Heart left ventricle (tissue), 16 donors: ENCODE data around the gene ECEL1. TPM values are rescaled to one million over a fixed set of nuclear protein-coding genes. Genes with fewer than 3 reads are reported as not detected.

Experiments used
- ATAC-seq, 4 donors: fragments of 200-7000 bp; cut with Tn5 transposase; one replicate each; pipeline ENCODE4 v1.9.1; 2020 to 2022; ENCODE audit warnings: moderate library complexity in 4 of 4, mild to moderate bottlenecking in 3 of 4, moderate number of reproducible peaks in 1 of 4
- DNase-seq, 5 donors: peaks; one replicate each; pipeline ENCODE4 v3.0.0-alpha.2; 2020
- H3K27ac ChIP-seq, 12 donors: fragments of 200-600 bp; sonication (generic) in 4 of 12; one replicate each; pipeline versions ENCODE4 v1.5.0 to v1.8.0; 2016 to 2022; ENCODE audit warnings: mild to moderate bottlenecking in 2 of 12
- H3K27me3 ChIP-seq, 9 donors: fragments of 200-600 bp; sonication (generic) in 2 of 9; one replicate each; pipeline versions ENCODE4 v1.5.1 to v1.8.0; 2016 to 2022; ENCODE audit warnings: mild to moderate bottlenecking in 3 of 9
- H3K36me3 ChIP-seq, 9 donors: fragments of 200-600 bp; sonication (generic) in 2 of 9; one replicate each; pipeline versions ENCODE4 v1.5.0 to v1.8.0; 2018 to 2022; ENCODE audit warnings: mild to moderate bottlenecking in 2 of 9
- H3K4me1 ChIP-seq, 12 donors: fragments of 200-600 bp; sonication (generic) in 4 of 12; one replicate each; pipeline versions ENCODE4 v1.5.0 to v1.8.0; 2016 to 2022; ENCODE audit warnings: mild to moderate bottlenecking in 3 of 12
- H3K4me3 ChIP-seq, 12 donors: fragments of 200-600 bp; sonication (generic) in 4 of 12; one replicate each; pipeline versions ENCODE4 v1.5.0 to v1.8.0; 2017 to 2022; ENCODE audit warnings: mild to moderate bottlenecking in 9 of 12, moderate library complexity in 4 of 12
- H3K9me3 ChIP-seq, 12 donors: fragments of 200-600 bp; sonication (generic) in 4 of 12; one replicate each; pipeline versions ENCODE4 v1.5.0 to v1.8.0; 2016 to 2022; ENCODE audit warnings: mild to moderate bottlenecking in 1 of 12
- CTCF ChIP-seq, 12 donors: fragments of 200-600 bp; sonication (generic) in 4 of 12; IDR thresholded peaks; one replicate each; pipeline versions ENCODE4 v1.5.0 to v1.8.0; 2018 to 2022; ENCODE audit warnings: antibody characterized with exemption in 12 of 12, mild to moderate bottlenecking in 5 of 12
- POLR2A ChIP-seq, 2 donors: fragments of 450-650 bp; IDR thresholded peaks; one replicate each; pipeline ENCODE4 v1.6.1; 2017; ENCODE audit warnings: antibody characterized with exemption in 2 of 2, mild to moderate bottlenecking in 2 of 2, moderate library complexity in 2 of 2
- WGBS, 4 donors: extraction: QIAGEN DNeasy Blood & Tissue Kit in 2 of 4; methylation state at CpG; one replicate each; pipeline versions ENCODE4 v1.1.5 to v1.1.7; 2013 to 2018; 5-methylcytosine and 5-hydroxymethylcytosine counted together
- intact Hi-C, 10 donors: fragments of 100-400 bp; cut with DNase I; formaldehyde crosslinking; loops; one replicate each; pipeline versions ENCODE4 v1.11.1 to v1.14.2; 2022
- polyA plus RNA-seq, 2 donors: library from polyadenylated mRNA; stranded (reverse); fragments of 200-250 nt; gene quantifications; one replicate each; pipeline ENCODE4 v1.2.3, GENCODE V29; 2013
- total RNA-seq, 9 donors: library from RNA; depleted of rRNA in 2 of 9; stranded (reverse); fragments of >200 nt in 2 of 9; fragmentation: NEBNext Ultra II Directional in 3 of 9; extraction: Animal tissue kit (Norgen Biotek cat#: 25700) in 3 of 9; gene quantifications; one replicate each; pipeline versions ENCODE4 v1.1.0 to v1.2.4, GENCODE V29; 2016 to 2023
- donor health status: ischemic (EF 13 %, LVEDD 7.1; RV severe dilation, severe dysfunction).
- donor health status: healthy with polysubstance abuse.
- donor health status: DM: no; HTN: yes; CAD: no.
- donor health status: DM: no; HTN: no; CAD: no.
- donor health status: ischemic (EF 25% LVEDD 6.9; RV normal size, moderate dysfunction).
- donor health status: ischemic (EF 25% LVEDD 5.7; RV mildly dilated, moderate dysfunction).
- donor health status: healthy.
- donor health status: DM: yes; HTN: yes; CAD: no.
- donor health status: ischemic (EF 35%, LVEDD 5.7; RV mildly dilated, moderate dysfunction).
- donor health status: nonischemic (EF 11% LVEDD 7.7; RV severe dilation, severe dysfunction).
- donor health status: DM: yes; HTN: yes; CAD: no.
- donor health status: PGD.
- donor health status: ischemic (EF 29% LVEDD 5.4; RV normal size, mild dysfunction).
- donor health status: nonischemic (EF 23%, LVEDD 6.1; RV moderate dilation, normal function).

ECEL1 gene
- total and polyA plus RNA-seq, 11 donors: 0.20 to 1.4 (median 0.32) TPM; not detected in 3

- Histone ChIP-seq H3K36me3 (no peaks in the 10 kb centered on the region), H3K4me3 (no peak overlapping the region), H3K27ac (no peak overlapping the region), H3K9me3 (no peaks in the 10 kb centered on the region), H3K27me3 (peaks cover 0 to 6% (median 0%) of the 10 kb centered on the region in 9 donors), H3K4me1 (peaks cover 0 to 4% (median 0%) of the 10 kb centered on the region in 12 donors)
- ATAC-seq: no peak
- TF ChIP-seq POLR2A (IDR thresholded peaks at IDR 0.05): no peak
- TF ChIP-seq CTCF (IDR thresholded peaks at IDR 0.05): no peak
- DNase-seq: peak in 2 of 5 donors; percentile 8 to 40
- WGBS, 4 donors: 85 to 93% (median 86%) methylated on average over 12 to 15 of the region's 15 CpGs
- intact Hi-C loops: loop anchor here in 7 of 10 donors (2.0 to 10.0 kb wide), 6 partner anchors 92 to 534 kb away; no protein-coding TSS in a partner anchor
These were observed 51.0 kb downstream of the ECEL1 start for GRCh38 chr2:232436381-232437194.

- intact Hi-C loops: loop anchor here in 7 of 10 donors (2.0 to 10.0 kb wide), 6 partner anchors 91 to 534 kb away; no protein-coding TSS in a partner anchor
- Histone ChIP-seq H3K27ac (no peak overlapping the region), H3K36me3 (no peaks in the 10 kb centered on the region), H3K4me3 (no peak overlapping the region), H3K9me3 (no peaks in the 10 kb centered on the region), H3K4me1 (peaks cover 0 to 4% (median 0%) of the 10 kb centered on the region in 12 donors), H3K27me3 (peaks cover 0 to 6% (median 0%) of the 10 kb centered on the region in 9 donors)
- 87 to 91% (median 89%) methylated on average over 7 of the region's 7 CpGs for WGBS, 4 donors
- TF ChIP-seq CTCF (IDR thresholded peaks at IDR 0.05) (no peak), POLR2A (IDR thresholded peaks at IDR 0.05) (no peak)
- DNase-seq: no peak
- ATAC-seq: no peak
These were observed 51.8 kb downstream of the ECEL1 start for GRCh38 chr2:232435805-232436204.

GRCh38 chr2:232435375-232435648 is 52.3 kb downstream of the ECEL1 start:
- H3K9me3 ChIP-seq: no peaks in the 10 kb centered on the region
- no peaks in the 10 kb centered on the region for H3K36me3 ChIP-seq
- H3K27ac ChIP-seq: no peak overlapping the region
- intact Hi-C loops: loop anchor here in 6 of 10 donors (5.0 to 10.0 kb wide), 5 partner anchors 91 to 533 kb away; no protein-coding TSS in a partner anchor
- ATAC-seq: no peak
- 79 to 89% (median 81%) methylated on average over 4 of the region's 4 CpGs for WGBS, 4 donors
- no peak overlapping the region for H3K4me3 ChIP-seq
- TF ChIP-seq CTCF (IDR thresholded peaks at IDR 0.05): no peak
- no peak for TF ChIP-seq POLR2A (IDR thresholded peaks at IDR 0.05)
- peaks cover 0 to under 1% (median 0%) of the 10 kb centered on the region in 12 donors for H3K4me1 ChIP-seq
- H3K27me3 ChIP-seq: peaks cover 0 to 6% (median 0%) of the 10 kb centered on the region in 9 donors
- no peak for DNase-seq

DNA sequence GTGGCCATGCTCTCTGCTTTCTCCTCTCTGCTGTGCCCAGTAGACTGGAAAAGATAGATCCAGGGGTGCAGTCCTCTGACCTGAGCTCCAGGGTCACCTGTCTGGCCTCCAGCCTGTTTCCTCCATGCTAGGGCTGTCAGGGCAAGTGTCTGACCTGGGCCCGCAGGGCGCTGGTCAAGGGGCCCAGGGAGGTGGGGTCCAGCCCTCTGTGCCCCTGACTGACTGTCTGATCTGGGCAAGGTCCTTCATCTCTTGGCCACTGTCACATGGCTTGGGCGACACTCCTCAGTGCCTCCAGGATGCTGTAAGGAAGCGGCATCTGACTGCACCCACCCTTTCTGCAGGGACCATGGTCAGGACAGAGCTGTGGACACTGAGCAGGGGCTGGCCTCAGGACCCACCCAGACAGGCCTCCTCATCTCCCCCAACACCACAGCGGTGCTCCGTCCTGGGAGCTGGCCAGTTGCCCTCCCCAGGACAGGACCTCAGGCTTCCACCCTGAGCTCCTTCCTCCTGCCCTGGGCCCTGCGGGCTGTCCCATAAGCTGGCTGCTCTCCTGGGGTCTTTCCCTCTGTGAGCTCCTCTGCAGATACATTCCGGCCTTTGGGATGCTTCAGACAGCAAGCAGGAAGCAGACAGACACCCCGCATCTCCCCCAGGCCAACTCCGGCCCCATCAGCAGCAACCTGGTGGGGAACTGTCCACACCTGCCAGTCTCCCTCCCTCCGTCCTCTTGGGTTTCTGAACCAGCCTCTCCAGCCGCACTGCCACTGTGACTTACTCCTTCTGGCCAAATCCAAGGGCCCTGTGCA is 52.9 kb downstream of the ECEL1 start:
- WGBS, 4 donors: 88 to 92% (median 91%) methylated on average over 6 to 12 of the region's 12 CpGs
- Histone ChIP-seq H3K4me3 (no peak overlapping the region), H3K27me3 (peaks cover 0 to 6% (median 0%) of the 10 kb centered on the region in 9 donors), H3K27ac (no peak overlapping the region), H3K4me1 (no peaks in the 10 kb centered on the region), H3K36me3 (no peaks in the 10 kb centered on the region), H3K9me3 (no peaks in the 10 kb centered on the region)
- no peak for TF ChIP-seq POLR2A (IDR thresholded peaks at IDR 0.05)
- no peak for TF ChIP-seq CTCF (IDR thresholded peaks at IDR 0.05)
- intact Hi-C loops: loop anchor here in 6 of 10 donors (5.0 to 10.0 kb wide), 5 partner anchors 90 to 532 kb away; no protein-coding TSS in a partner anchor
- ATAC-seq (no peak), DNase-seq (peak in 1 of 5 donors; percentile 41)
